HG03354 (cell line): ENCODE data around the gene MICAL3.

ENCODE experiments used
- ATAC-seq: cut with Tn5 transposase; IDR thresholded peaks from one replicate; pipeline ENCODE4 v1.9.1; 2021; ENCODE audit warnings: mild to moderate bottlenecking; ENCODE audit not compliant: unreplicated experiment, poor library complexity, severe bottlenecking

The MICAL3 gene

DNA sequence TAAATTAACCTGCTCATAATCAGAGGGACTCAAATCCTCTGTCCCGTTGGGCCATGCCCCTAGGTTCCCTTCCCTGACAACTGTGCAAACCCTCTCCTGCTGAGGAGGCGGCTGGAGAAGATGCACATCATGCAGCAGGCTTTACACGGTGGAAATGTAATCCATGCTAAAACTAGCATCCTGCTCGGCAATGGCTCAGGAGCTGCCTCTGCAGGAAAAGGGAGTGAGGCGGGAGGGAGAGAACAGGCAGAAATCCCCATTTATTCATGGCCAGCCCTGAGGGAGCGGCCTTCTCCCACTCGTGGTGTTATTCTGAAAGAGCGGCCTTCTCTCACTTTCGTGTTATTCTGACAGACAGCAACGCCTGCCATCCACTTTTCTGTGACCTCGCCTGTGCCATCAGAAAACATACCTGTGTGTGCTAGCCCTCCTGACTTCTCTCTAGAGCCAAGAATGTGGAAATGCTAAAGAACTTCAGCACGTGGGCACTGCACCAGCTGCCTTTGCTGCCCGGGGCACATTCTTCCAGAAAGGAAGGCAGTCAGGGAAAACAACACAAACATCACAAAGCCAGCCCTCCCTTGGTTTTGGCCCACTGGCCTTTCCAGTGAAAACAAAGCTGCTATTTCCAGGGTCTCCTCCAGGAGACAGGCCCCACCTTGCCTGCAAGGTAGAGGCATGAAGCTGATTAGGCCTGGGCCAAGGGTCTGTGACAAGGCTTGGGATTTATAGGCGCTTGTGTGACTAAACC lies 187.2 kb downstream of the MICAL3 start:
- ATAC-seq: no peak

DNA sequence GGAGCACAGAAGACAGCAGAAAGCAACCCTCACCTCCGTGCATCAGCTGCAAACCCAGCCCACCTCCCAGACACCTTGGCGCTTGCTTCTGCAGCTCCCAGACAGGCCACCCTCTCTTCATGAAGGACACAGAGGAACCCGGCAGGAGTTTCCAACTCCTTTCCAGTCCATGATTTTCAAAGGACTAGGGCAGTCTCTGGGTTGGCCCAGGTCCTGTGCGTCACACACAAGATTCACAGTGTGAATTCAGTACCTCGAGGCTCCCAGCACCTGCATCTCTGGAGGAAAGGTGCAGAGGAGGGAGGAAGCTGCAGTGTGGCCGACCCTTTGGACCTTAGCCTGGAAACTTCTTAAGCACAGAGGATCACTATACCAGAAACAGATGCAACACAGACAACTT lies 189.1 kb downstream of the MICAL3 start:
- ATAC-seq: no peak

- ATAC-seq: no peak
Measured at GRCh38 chr22:17833489-17833888, 190.9 kb downstream of the MICAL3 start.

DNA sequence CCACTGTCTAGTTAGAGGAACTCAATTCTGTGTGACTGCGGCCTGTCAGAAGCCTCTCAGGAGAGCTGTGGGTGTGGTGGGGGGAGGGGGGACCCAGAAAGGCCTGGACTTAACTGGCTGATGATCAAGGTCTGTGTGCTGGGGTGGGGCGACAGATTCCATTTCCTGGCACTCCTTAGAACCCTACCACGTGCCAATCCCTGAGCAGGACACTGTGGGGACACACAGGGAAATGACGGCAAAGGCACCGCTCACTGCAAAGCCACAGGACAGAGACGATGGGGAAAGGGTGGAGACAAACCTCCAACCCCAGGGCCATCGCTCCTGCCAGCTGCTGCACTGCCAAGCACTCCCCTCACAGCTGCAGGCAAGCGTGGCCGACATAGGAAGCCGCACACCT lies 191.7 kb downstream of the MICAL3 start:
- ATAC-seq: no peak

- ATAC-seq: no peak
Measured at GRCh38 chr22:17831501-17832251, 192.7 kb downstream of the MICAL3 start.

DNA sequence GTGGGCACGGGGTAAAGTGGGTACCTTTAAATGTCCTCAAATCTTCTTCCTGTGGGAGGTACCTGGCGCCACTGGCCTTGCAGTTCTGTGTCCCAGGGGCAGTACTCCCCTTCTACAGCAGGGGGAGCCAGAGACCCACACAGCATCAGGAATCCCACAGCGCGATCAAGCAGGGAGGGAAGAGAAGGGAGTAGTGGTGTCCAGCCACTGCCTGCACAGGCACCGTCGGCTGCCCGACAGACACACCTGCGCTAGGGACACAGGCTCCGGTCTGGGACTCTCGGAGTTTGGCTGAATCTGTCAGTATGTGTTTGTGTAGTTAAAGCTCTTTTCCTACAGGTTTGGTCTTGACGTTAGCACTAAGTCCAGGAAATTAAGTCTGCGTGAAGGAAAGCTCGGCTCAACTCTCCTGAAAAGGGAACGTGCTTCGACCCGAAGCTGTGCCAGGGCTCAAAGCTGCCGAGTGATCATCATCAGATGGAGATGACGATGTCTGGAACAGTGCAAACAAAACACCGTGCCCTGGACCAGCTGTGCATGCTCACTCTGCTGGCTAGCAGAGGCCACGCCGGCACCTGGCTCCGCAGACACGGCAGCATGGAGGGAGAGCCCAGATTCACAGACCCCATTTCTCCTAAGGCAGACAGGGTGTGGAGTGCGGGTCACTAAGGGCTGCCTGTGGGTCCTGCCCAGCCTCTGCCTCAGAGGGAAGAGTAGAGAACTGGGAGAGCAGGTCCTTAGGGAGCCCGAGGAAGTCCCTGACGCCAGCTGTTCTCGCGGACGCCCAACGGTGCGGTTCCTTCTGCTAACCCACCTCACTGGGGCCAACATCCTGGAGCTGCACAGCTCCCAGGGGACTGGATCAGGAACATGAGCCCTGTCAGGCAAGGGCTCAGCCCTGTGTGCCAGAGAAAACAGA lies 194.1 kb downstream of the MICAL3 start:
- ATAC-seq: peak; percentile 71

DNA sequence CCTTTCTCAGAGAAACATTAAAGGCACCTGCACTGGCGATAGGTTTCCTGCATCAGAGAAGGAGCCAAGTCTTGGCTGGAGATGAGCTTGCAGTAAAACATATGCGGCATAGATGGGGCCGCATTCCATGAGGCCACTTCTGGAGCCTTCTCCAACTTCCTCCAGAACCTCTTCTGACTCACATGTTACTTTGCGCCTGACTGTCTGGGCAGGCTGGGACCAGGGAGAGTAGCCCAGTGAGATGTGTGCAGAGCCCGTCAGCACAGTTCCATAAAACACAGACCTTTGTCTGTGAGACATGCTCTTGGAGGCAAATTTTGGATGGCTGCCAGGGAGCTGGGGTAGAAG lies 194.7 kb downstream of the MICAL3 start:
- ATAC-seq: no peak

GRCh38 chr22:17828502-17829080 lies 195.8 kb downstream of the MICAL3 start:
- ATAC-seq: no peak

- no peak for ATAC-seq
Measured at GRCh38 chr22:17827466-17827865, 196.9 kb downstream of the MICAL3 start.

DNA sequence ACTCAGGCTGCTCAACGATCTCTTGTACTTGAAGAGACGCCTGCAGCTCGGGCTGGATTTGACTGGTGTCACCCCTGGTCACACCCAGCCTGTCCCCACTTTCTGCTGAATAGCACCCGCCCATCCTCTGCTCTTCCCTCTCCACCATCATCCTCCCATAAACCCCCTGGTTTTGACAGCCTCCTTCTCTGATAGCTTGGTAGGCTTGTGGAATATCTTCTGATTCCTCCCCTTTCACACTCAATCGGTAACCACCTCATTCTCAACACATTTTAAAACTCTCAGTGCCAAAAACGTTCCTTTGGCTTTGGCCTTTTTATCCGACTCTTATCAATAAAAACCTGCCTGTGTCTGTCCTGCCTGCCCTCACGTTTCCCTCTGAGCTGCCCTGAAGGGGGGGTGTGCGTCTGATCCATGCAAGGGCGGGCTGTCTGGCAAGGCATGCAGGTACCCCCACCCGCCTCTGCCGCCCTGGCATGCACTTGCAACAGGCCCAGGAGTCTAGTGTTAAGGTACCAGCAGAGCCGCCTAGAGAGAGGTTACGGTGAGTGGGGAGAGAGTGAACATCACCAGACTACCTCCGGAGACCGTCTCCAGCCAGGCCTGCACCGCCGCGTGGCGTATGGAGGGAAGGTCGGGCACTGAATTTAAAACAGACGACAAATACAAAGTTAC lies 198.3 kb downstream of the MICAL3 start:
- ATAC-seq: no peak

GRCh38 chr22:17824457-17824856 lies 199.9 kb downstream of the MICAL3 start:
- ATAC-seq: no peak

GRCh38 chr22:17823964-17824363 lies 200.4 kb downstream of the MICAL3 start:
- ATAC-seq: no peak

GRCh38 chr22:17823226-17823625 lies 201.1 kb downstream of the MICAL3 start:
- no peak for ATAC-seq

DNA sequence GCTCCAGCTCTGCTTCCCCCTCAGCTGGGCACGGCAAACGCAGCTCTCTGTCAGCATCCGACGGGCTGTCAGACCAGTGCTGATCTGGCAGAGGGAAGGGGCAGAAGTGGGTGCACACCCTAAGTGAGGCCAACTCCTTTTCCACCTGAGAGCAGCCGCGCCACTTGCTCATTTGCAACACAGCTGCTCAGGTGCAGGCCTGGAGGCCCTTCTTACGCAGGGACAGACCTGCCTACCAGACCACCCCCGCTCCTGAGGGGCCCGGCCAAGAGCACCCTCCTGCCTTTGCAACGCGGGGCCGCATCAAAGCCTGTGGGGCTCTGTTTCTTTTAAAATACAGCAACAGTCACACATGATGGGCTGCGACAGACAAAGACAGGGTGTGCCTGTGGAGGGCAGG lies 202.3 kb downstream of the MICAL3 start:
- ATAC-seq: no peak

DNA sequence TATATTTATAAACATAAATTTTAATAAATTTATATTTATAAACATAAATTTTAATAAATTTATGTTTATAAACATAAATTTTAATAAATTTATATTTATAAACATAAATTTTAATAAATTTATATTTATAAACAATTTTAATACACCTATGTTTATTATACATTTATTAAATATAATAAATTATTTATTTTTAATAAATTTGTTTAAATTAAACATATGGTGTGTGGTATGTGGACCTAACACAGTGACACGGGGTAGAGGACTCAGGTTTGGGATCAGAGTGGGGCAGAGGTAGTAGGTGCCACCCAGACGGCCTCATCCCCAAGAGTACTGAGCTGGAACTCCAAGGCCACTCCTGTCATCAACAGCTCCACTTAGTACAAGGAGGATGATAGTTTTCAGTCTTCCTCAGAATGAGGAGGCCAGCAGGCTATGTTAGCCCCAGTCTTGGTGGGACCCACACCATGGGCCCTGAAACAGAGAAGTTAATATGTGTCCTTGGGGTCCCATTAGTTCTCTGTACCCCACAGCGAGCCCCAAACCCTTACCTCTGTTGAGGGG lies 203.4 kb downstream of the MICAL3 start:
- ATAC-seq: no peak

GRCh38 chr22:17818649-17819048 lies 205.7 kb downstream of the MICAL3 start:
- ATAC-seq: no peak

- ATAC-seq: no peak
Measured at GRCh38 chr22:17818180-17818579, 206.2 kb downstream of the MICAL3 start.

- no peak for ATAC-seq
Measured at GRCh38 chr22:17817511-17818065, 206.8 kb downstream of the MICAL3 start.

DNA sequence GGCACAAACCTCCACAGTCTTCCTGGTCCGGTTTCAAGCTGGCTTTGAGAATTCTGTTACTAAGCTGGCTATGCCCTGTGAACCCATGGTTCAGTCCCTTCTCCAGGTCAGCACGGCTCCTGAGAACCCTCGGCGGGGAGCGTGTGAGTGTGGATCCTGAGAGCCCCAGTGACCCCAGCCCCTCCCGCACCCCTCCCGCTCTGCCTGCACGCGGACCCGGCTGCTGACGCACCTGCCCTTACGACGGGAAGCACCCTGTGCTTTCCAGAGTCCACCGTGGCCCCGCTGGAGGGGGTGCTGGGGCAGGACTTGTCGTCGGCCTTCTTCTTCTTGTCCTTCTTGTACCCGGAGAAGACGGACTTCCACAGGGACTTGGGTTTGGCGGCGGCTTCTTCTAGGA lies 207.3 kb downstream of the MICAL3 start:
- ATAC-seq: no peak
